CD4-positive, alpha-beta T cell treated with Interleukin-6 at 100 ng/mL for 8 hours (primary cell): ENCODE data around the gene EVX1.

Experiments
- DNase-seq: peaks from one replicate; pipeline ENCODE4 v3.0.0-alpha.2; 2020; ENCODE audit warnings: mixed read lengths, low spot score

EVX1 gene

GRCh38 chr7:27205325-27206280 is 37.0 kb upstream of the EVX1 start:
- DNase-seq = no peak

GRCh38 chr7:27207348-27207985 is 35.1 kb upstream of the EVX1 start:
- DNase-seq = no peak

- no peak for DNase-seq
These were observed 33.6 kb upstream of the EVX1 start for GRCh38 chr7:27208998-27209397.

DNA sequence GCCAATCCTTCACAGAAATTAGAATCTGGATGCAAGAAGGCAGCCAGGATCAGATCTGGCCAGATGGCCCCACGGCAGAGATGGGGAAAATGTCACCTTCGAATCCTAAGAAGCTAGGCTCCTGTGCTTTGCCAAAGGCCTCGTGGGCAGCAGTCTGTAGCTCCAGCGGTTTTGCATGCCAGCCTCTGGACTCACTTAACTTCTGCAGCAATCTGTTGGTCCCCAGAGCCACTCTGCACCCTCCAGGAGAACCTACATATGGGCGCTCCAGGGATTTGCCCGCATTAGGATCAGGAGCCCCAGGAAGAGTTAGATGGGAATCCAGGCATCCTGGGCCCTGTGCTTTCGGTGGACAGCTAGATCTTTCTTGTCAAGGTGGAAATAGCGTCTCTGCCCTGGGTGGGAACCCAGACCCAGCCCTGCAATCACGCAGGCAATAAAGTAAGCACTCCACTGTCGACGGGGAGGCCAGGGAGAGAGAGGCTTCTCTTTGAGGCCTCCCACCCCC is 32.6 kb upstream of the EVX1 start:
- DNase-seq = no peak

DNA sequence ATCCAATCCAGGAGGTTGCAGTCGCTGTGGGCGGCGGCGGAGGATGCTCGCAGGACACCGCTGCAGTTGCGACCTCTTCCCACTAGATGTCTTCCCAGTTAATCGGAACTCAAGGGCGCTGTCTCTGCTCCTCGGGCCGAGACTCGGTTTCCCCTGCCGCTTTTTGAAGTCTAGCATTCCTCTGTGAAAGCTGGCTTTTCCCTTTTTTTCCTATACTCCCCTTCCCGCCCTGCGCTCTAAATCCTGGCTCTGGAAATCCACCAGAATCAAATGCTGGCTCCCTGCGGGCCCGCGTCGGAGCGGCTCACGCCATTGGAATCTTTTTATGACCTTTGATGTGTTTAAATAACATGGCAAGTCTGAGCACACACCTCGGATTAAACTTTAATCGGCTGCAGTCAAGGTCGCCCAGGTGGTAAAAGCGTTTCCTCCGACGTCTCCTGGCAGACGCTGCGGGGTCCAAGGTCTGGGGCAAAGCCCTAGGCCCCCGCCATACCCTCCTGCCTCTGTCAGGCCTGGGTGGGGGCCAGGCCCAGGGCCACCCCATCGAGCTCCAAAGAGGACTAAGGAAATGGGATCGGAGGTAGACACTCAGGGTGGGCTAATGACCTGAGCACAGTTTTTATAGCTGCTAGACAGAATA is 32.0 kb upstream of the EVX1 start:
- no peak for DNase-seq

GRCh38 chr7:27211084-27211446 is 31.5 kb upstream of the EVX1 start:
- no peak for DNase-seq

DNA sequence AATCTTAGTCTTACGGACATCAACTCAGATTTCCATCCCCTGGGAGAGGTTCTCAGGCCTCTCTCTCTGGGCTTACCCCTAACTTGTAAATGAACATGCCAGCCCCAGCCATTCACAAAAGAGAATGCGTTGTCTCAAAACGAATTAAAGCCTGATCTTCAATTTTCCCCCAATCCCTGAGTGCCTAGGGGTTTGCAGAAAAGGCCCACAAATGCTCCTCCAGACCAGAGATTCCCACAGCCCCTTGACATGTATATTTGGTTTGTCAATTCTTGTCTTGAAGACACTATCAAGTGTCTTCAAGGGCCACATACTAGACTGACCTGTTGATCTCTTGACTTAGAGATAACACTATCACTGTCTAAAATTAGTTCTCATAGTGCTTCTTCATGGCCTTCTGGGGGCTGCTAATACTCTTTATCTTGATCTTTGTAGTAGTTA is 30.8 kb upstream of the EVX1 start:
- DNase-seq = no peak

GRCh38 chr7:27212497-27213432 is 29.8 kb upstream of the EVX1 start:
- no peak for DNase-seq

DNA sequence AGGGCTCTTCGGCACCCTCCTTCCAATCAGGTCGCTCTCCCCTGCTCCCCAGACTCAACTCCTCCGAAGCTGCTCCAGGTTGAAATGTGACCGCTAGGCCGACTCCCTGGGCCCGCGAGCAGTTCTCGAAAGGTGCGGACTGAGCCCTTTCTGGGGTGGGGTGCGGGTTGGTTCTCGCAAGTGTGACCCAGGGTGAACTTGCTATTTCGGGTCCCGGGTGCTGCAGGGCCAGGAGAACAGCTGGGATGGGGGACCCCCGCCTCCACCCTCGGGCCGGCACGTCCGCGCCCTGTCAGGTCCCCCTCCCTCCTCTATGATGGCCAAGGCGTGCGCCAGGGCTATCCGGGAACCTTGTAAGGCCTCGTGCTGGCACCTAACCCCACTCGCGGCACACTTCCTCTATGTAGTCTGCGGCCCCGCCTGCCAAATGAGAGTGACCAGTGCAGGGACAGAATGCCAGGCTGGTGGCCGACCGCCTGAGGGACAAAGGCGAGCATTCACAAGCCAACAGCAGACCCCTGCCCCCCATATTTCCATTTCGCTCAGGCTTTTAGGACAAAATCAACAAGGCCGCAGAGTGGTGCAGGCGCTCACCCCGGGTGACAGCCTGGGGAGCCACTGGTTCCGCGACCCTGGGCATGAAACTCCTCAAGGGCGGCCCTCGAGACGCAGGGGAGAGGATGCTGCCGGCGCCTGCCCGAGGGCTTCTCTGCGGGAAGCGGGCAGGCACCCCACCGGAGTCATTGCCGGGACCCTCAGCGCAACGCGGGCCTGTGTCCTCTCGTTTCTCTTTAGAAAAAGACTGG is 29.0 kb upstream of the EVX1 start:
- DNase-seq = no peak

DNA sequence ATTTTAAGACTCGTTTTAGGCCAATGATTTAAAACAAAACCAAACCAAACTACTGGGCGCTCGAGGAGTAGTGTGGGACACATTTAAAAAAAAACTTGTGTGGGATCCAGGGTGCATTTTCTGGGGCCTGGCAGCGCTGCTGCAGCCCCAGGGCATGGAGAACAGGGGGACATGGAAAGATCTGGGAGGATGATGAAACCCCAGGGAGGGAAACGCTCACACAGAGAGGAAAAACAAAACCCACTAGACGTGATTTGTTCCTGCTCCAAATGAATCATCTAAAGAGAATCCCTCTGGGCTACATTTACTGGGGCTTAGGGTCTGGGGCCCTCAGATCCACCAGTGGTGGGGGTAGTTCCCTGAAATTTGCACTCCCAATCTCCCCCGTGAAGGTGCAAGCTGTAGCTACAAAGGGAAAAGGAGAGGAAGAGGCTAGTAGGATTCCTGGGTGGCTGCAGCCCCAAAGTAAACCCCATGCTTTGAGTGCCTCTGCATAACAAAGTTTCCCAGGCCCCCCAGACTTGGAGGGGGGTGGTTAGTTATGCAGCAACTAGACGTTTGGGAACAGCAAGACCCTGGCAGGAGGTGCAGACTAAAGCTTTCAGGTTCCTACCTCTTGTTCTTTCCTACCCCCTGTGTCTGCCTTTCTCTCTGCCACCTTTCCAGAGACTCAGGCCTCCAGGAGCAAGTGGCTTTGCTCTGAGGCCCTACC is 28.2 kb upstream of the EVX1 start:
- DNase-seq = no peak

GRCh38 chr7:27215356-27215755 is 27.2 kb upstream of the EVX1 start:
- no peak for DNase-seq

DNA sequence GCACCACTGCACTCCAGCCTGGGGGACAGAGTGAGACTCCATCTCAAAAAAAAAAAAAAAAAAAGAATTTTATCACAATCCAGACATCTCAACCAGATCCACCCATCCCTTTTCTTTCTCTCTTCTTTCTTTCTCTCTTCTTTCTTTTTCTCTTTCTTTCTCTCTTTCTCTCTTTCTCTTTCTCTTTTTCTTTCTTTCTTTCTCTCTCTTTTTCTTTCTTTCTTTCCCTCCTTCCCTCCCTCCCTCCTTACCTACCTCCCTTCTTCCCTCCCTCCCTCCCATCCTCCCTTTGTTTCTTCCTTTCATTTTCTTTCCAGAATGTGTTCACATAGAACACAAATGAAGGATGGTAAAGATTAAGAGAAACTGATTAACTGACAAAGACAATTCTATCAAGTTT is 24.7 kb upstream of the EVX1 start:
- DNase-seq = no peak

DNA sequence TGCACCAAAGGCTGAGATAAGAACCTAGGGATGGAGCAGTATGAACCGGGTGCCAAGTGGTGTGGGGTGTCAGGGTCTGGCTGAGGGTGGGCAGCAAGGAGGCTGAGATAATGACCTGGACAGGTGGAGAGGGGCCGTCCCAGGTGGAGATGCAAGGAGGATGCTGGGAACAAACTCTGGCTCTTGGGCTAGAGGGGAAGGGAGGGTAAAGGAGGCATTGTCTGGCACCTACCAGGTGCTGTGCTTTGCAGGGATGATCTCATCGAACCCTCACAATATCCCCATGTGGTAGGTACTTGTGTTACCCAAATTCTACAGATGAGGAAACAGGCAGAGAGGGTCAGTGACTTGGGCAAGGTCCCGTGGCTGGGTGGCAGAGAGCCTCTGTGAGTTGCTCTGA is 22.8 kb upstream of the EVX1 start:
- DNase-seq = no peak

GRCh38 chr7:27220440-27220955 is 22.1 kb upstream of the EVX1 start:
- DNase-seq = no peak

DNA sequence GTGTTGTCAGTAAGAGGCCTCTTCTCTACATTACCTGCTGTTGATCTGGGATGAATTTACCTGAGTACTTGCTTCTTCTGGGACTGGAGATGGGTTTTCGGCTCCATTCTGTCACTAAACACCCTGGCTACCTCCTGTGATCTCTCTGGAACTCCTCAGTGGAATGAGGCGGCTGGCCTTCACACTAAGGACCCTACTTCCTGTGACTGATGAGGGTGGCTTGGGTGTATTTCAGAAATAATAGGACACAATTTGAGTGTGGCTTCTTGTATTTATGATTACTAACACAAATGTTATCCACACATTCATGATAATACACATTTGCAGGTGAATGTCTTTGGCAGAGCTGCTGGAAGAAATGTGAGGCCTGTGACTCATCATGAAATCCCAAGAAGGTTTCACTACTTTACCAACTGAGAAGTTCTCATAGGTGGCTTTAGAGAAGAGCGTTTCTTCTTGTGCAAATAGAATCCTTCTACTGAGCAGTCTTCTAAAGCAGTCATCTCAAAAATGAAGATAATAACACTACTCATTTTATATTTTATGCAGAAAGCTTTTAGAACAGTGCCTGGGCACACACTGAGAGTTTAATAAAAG is 21.3 kb upstream of the EVX1 start:
- no peak for DNase-seq

DNA sequence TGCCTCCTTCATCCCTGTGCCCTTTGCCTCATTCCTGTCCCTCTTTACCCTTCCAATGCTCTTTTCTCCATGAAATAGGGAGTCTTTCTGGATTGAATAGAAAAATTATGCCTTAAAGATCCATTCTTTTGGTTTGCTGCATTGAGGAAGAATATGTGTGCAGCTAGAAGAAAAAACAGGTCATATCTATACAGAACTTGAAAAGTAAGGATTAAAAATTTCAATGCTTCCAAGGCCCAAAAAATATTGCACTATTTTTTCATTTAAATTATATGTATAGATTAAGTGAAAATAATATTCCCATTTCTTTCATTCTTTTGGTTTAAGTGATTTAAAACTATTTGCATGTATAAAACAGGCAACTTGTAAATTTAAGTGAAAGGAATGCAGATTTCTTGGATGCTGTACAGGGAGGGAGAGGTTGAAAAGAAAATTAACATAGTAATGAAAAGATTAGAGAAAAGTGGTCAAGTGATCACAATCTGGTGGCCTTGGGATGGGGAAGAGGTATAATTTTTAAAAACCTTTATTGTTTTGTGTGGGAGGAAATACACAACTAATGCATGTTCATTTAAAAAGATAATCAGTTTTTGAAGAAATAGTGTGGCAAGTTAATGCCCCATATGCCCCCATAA is 18.5 kb upstream of the EVX1 start:
- DNase-seq = no peak

- DNase-seq = no peak
These were observed 17.3 kb upstream of the EVX1 start for GRCh38 chr7:27224983-27225934.

DNA sequence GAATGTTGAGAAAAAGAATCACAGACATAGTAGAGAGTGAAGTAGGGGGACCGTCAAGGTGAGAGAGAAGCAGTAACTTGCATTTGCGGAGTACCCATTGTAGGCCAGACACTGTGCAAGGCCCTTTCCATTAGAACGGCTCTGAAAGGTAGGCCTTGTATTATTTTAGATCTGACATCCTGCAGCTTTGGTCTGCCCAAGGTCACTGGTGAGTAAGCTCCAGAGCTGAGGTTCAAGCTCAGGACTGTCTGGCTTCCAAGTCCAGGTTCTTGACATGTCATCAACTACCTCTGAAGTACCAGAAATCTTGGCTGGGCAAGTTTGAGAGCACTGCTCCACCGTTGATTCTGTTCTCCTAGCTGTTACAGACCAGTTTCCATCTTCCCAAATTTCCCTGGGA is 13.2 kb upstream of the EVX1 start:
- DNase-seq = no peak
